Measurements from ENCODE around the gene CPLX1. TPM values are rescaled to one million over a fixed set of nuclear protein-coding genes. Genes with fewer than 3 reads are reported as not detected.
"Not testable (repeated sequence)": the region's sequence is repeated elsewhere in the genome, so short reads cannot be mapped to it uniquely, and the experiment has no call there.

CPLX1 gene
- total RNA-seq, 2 donors from 2014 or later: 1.3 to 1.9 TPM

GRCh38 chr4:819401-820229 lies 6.3 kb downstream of the CPLX1 start:
- no peak overlapping the region for H3K27ac Mint-ChIP-seq
- DNase-seq (no peak), ATAC-seq (replicated peaks in 1 of 2) (no peak)
- H3K9me3 Mint-ChIP-seq: no peaks in the 10 kb centered on the region
- peaks cover 54% of the 10 kb centered on the region for H3K27me3 Mint-ChIP-seq (ENCODE audit: low read depth)
- H3K4me1 Mint-ChIP-seq (ENCODE audit: low read depth): no peaks in the 10 kb centered on the region
- no peaks in the 10 kb centered on the region for H3K36me3 Mint-ChIP-seq (ENCODE audit: insufficient read depth in 2 of 2)
- H3K4me3 Mint-ChIP-seq: no peak overlapping the region

DNA sequence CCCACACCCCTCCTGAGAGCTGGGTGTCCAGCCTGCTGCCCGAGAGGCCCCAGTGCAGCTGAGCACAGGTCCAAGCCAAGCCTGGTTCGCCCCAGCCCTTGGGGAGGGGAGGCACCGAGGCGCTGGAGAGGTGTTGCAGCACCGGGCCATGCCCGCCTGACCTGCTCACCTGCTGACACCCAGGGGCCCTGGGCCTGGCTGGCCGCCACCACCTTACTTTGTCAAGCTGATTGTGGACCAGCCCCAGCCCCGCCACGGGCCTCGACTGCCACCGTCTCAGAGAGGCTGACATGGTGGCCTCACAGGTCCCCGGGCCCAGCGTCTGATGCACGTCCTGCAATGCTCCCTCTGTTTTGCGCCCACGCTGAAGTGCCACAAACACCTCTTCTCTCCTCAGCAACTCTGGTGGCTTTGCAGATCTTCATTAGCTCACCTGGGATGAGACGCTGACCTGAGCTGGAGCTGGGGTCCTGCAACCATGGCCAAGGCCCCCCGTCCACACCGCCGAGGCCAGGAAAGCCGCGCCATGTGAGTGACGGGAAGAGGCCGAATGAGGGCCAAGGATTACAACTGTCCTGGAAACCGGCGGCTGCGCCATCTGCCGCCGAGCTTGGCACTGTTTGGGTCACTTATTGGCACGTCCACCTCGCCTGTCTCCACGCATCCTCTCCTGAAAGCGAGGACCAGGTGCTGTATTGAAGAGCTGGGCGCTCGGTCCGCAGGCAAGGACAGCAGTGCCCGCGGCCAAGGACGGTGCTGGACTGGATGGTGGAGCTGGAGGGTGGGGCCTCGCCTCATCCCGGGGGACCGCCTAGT lies 7.6 kb downstream of the CPLX1 start:
- no peaks in the 10 kb centered on the region for H3K36me3 Mint-ChIP-seq (ENCODE audit: insufficient read depth in 2 of 2)
- no peak overlapping the region for H3K4me3 Mint-ChIP-seq
- ATAC-seq (replicated peaks in 1 of 2) (no peak), DNase-seq (no peak)
- no peaks in the 10 kb centered on the region for H3K4me1 Mint-ChIP-seq (ENCODE audit: low read depth)
- H3K9me3 Mint-ChIP-seq: no peaks in the 10 kb centered on the region
- H3K27ac Mint-ChIP-seq: no peak overlapping the region
- H3K27me3 Mint-ChIP-seq (ENCODE audit: low read depth): peaks cover 54% of the 10 kb centered on the region

DNA sequence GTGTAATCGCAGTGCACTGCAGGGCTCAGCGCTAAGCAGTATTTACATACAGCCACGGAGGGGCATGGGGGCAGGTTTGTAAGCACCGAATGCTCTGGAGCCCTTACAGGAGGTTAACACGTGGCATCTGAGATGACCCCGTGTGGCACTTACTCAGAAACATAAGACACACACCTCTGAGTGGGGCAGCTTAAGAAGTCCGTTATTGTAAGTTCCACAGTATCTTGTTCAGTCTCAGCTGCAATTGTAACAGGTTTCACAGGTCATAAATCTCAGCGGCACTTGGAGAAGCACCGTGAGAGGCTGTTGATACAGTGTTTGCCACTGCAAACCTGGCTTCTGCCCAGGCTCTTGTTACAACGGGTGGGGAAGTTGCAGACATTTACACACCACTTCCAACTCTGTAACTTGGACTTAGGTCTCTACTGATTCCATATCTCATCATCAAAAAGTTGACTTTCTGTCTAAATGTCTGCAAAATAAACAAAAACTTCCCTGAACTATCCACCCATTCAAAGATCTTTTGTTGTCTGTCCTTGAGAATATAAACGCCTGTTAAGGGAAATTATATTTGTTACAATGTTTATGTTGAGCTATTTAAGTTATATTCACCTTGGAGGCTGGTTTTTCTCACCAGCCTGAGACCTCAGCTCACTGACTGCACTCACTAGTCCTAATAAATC lies 10.3 kb downstream of the CPLX1 start:
- Mint-ChIP-seq H3K4me3 (no peak overlapping the region), H3K27me3 (ENCODE audit: low read depth) (peaks cover 54% of the 10 kb centered on the region), H3K27ac (no peak overlapping the region), H3K36me3 (ENCODE audit: insufficient read depth in 2 of 2) (no peaks in the 10 kb centered on the region), H3K4me1 (ENCODE audit: low read depth) (no peaks in the 10 kb centered on the region), H3K9me3 (no peaks in the 10 kb centered on the region)
- no peak for DNase-seq
- ATAC-seq (replicated peaks in 1 of 2): no peak

DNA sequence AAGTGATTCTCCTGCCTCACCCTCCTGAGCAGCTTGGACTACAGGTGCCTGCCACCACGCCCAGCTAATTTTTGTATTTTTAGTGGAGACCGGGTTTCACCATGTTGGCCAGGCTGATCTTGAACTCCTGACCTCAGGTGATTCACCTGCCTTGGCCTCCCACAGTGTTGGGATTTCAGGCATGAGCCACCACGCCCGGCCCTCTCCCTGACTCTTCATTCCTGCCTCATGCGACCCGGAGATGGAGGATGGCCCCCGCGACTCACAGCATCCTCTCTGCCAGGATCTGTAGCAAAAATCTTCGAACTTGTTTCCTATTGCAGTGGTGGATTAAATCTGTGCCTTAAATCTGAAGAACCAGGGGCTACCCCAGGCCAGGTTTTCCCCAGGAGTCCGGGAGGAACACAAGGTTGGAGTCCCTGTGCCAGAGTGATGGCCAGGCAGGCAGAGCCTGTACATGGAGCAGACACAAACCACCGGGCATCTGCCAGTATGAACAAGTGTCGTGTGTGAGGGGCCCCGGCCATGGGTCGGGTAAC lies 11.5 kb downstream of the CPLX1 start:
- H3K9me3 Mint-ChIP-seq: no peaks in the 10 kb centered on the region
- ATAC-seq (replicated peaks in 1 of 2) (no peak), DNase-seq (no peak)
- peaks cover 54% of the 10 kb centered on the region for H3K27me3 Mint-ChIP-seq (ENCODE audit: low read depth)
- no peaks in the 10 kb centered on the region for H3K36me3 Mint-ChIP-seq (ENCODE audit: insufficient read depth in 2 of 2)
- H3K4me1 Mint-ChIP-seq (ENCODE audit: low read depth): no peaks in the 10 kb centered on the region
- H3K27ac Mint-ChIP-seq: no peak overlapping the region
- no peak overlapping the region for H3K4me3 Mint-ChIP-seq

DNA sequence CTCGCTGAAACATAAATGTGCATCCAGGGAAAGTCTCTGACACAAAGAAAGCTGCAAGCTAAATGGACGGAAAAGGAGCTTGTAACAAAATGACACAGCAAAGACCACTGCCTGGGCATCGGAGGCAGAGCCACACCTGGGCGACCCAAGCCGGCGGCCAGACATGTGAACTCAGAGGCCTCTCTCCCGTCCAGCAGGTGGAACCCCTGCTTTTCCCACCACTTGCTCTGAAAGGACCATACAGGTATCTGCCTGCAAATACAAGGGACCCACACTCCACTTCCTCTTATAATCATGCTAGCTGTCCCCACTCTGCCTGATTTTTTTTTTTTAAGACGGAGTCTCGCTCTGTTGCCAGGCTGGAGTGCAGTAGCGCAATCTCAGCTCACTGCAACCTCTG lies 12.0 kb downstream of the CPLX1 start:
- peaks cover 54% of the 10 kb centered on the region for H3K27me3 Mint-ChIP-seq (ENCODE audit: low read depth)
- ATAC-seq (replicated peaks in 1 of 2) (no peak), DNase-seq (no peak)
- no peaks in the 10 kb centered on the region for H3K36me3 Mint-ChIP-seq (ENCODE audit: insufficient read depth in 2 of 2)
- no peaks in the 10 kb centered on the region for H3K4me1 Mint-ChIP-seq (ENCODE audit: low read depth)
- H3K27ac Mint-ChIP-seq: no peak overlapping the region
- no peak overlapping the region for H3K4me3 Mint-ChIP-seq
- no peaks in the 10 kb centered on the region for H3K9me3 Mint-ChIP-seq

- Mint-ChIP-seq H3K9me3 (peaks cover 3 to 4% of the 10 kb centered on the region in 2 donors), H3K27ac (no peak overlapping the region), H3K36me3 (ENCODE audit: insufficient read depth in 2 of 2) (peaks cover 0 to 3% of the 10 kb centered on the region in 2 donors), H3K27me3 (ENCODE audit: low read depth) (peaks cover 38% of the 10 kb centered on the region), H3K4me3 (no peak overlapping the region), H3K4me1 (ENCODE audit: low read depth) (no peaks in the 10 kb centered on the region)
- DNase-seq (no peak), ATAC-seq (replicated peaks in 1 of 2) (no peak)
These were observed 16.9 kb downstream of the CPLX1 start for GRCh38 chr4:808860-809570.

- Mint-ChIP-seq H3K4me3 (no peak overlapping the region), H3K27ac (no peak overlapping the region), H3K36me3 (ENCODE audit: insufficient read depth in 2 of 2) (peaks cover 0 to 3% of the 10 kb centered on the region in 2 donors), H3K27me3 (ENCODE audit: low read depth) (peaks cover 30% of the 10 kb centered on the region), H3K9me3 (peaks cover 3 to 4% of the 10 kb centered on the region in 2 donors), H3K4me1 (ENCODE audit: low read depth) (no peaks in the 10 kb centered on the region)
- no peak for DNase-seq
- ATAC-seq (replicated peaks in 1 of 2): no peak
These were observed 18.1 kb downstream of the CPLX1 start for GRCh38 chr4:807792-808191.

DNA sequence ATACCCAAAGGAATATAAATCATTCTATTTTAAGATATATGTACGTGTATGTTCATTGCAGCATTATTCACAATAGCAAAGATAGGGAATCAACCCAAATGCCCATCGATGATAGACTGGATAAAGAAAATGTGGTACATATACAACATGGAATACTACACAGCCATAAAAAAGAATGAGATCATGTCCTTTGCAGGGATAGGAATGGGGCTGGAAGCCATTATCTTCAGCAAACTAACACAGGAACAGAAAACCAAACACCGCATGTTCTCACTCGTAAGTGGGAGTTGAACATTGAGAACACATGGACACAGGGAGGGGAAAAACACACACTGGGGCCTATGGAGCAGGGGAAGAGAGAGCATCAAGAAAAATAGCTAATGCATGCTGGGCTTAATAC lies 18.9 kb downstream of the CPLX1 start:
- ATAC-seq (replicated peaks in 1 of 2): not testable (repeated sequence)
- H3K27me3 Mint-ChIP-seq (ENCODE audit: low read depth): peaks cover 26% of the 10 kb centered on the region

DNA sequence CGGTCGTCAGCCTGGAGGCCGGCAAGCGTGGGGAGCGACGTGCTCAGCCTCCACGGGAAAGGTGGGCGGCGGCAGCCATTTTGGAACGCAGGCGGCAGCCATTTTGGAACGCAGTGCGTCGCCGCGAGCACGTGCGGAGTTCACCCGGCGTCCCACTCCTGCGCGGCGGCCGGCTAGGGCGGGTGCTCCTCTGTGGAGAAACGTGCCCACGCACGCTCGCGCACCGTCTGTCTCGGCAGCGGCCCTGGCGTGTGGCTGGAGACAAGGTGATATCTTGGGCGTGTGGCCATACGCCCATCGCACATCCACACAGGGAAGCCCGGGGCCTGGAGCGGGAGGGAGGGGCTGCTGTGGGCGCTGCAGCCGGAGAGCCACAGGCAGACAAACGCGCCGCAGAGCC lies 21.1 kb downstream of the CPLX1 start:
- H3K27me3 Mint-ChIP-seq (ENCODE audit: low read depth): peaks cover 19% of the 10 kb centered on the region
- peaks cover 3 to 4% of the 10 kb centered on the region in 2 donors for H3K9me3 Mint-ChIP-seq
- no peak overlapping the region for H3K4me3 Mint-ChIP-seq
- H3K4me1 Mint-ChIP-seq (ENCODE audit: low read depth): peaks cover 5% of the 10 kb centered on the region
- no peak for DNase-seq
- peaks cover 0 to 5% of the 10 kb centered on the region in 2 donors for H3K36me3 Mint-ChIP-seq (ENCODE audit: insufficient read depth in 2 of 2)
- H3K27ac Mint-ChIP-seq: no peak overlapping the region
- ATAC-seq (replicated peaks in 1 of 2): no peak

More for the DNA sequence above, 18.9 kb downstream of the CPLX1 start:
- H3K4me1 Mint-ChIP-seq (ENCODE audit: low read depth); H3K27ac Mint-ChIP-seq; DNase-seq; H3K9me3 Mint-ChIP-seq; H3K4me3 Mint-ChIP-seq; H3K36me3 Mint-ChIP-seq (ENCODE audit: insufficient read depth in 2 of 2): not testable (repeated sequence)

DNA sequence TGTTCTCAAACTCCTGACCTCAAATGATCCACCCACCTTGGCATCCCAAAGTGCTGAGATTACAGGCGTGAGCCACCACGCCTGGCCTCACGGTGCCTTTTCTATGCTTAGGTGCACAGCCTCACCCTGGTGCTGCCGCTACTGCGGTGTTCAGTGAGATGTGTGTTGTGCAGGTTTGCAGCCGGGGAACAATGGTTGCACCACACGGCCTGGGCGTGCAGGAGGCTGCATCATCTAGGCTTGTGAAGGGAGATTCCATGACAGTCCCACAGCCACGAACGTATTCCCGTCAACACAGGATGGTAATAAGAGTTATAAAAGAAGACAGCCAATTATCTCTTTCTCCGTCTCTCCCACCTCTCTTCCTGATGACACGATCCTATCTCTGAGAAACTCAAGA lies 22.0 kb downstream of the CPLX1 start:
- peaks cover 0 to 5% of the 10 kb centered on the region in 2 donors for H3K36me3 Mint-ChIP-seq (ENCODE audit: insufficient read depth in 2 of 2)
- peaks cover 3 to 4% of the 10 kb centered on the region in 2 donors for H3K9me3 Mint-ChIP-seq
- peaks cover 19% of the 10 kb centered on the region for H3K27me3 Mint-ChIP-seq (ENCODE audit: low read depth)
- DNase-seq (no peak), ATAC-seq (replicated peaks in 1 of 2) (no peak)
- H3K4me3 Mint-ChIP-seq: no peak overlapping the region
- peaks cover 14% of the 10 kb centered on the region for H3K4me1 Mint-ChIP-seq (ENCODE audit: low read depth)
- H3K27ac Mint-ChIP-seq: no peak overlapping the region

DNA sequence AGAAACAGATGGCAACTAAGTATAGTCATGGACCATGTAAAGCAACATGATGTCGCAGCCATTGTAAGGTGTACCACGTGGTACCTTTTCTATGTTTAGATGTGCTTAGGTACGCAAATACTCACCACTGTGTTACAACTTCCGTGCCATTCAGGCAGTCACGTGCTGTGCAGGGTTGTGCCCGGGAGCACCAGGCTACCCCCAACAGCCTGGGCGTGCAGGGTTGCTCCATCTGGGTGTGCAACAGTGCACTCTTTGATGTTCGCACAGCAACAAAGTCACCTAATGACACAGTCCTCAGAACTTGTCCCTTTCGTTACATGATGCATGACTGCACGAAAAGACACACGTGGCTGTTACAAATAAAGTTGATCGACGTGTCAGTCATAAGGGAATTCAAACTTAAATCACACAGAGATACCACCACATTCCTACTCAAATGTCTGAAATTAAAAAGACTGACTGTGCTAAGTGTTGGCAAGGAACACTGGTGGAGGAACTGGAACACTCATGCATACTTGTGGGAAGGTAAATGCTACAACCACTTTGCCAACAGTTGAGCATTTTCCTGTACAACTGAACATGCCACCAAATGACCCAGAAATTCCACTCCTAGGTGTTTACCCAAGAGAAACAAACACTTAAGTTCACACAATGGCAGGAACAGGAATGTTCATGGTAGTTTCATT lies 24.3 kb downstream of the CPLX1 start:
- H3K27ac Mint-ChIP-seq: no peak overlapping the region
- H3K9me3 Mint-ChIP-seq: peaks cover 0 to 4% of the 10 kb centered on the region in 2 donors
- H3K4me3 Mint-ChIP-seq: no peak overlapping the region
- peaks cover 22% of the 10 kb centered on the region for H3K27me3 Mint-ChIP-seq (ENCODE audit: low read depth)
- DNase-seq (no peak), ATAC-seq (replicated peaks in 1 of 2) (no peak)
- H3K36me3 Mint-ChIP-seq (ENCODE audit: insufficient read depth in 2 of 2): peaks cover 0 to 5% of the 10 kb centered on the region in 2 donors
- peaks cover 22% of the 10 kb centered on the region for H3K4me1 Mint-ChIP-seq (ENCODE audit: low read depth)

DNA sequence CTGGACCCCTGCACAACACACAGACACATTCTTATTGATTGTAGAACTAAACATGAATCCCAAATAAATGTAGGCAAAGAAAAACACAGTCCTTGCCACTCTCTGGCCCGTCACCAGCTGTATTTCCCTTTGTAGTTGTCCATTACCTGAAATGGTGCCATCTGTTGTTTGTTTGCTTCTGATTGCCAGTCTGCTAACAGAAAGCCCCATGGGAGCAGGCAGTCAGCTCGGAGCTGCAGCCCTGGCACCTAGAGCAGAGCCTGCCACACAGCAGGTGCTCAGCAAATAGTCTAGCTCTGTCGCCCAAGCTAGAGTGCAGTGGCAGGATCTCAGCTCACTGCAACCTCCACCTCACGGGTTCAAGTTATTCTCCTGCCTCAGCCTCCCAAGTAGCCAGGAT lies 28.9 kb downstream of the CPLX1 start:
- peaks cover 48% of the 10 kb centered on the region for H3K4me1 Mint-ChIP-seq (ENCODE audit: low read depth)
- no peak for DNase-seq
- H3K36me3 Mint-ChIP-seq (ENCODE audit: insufficient read depth in 2 of 2): peaks cover 2 to 3% of the 10 kb centered on the region in 2 donors
- no peaks in the 10 kb centered on the region for H3K9me3 Mint-ChIP-seq
- H3K27ac Mint-ChIP-seq: no peak overlapping the region
- ATAC-seq (replicated peaks in 1 of 2): no peak
- no peak overlapping the region for H3K4me3 Mint-ChIP-seq
- peaks cover 32% of the 10 kb centered on the region for H3K27me3 Mint-ChIP-seq (ENCODE audit: low read depth)

Data from activated T-cell treated with anti-CD3 and anti-CD28 coated beads, Interleukin-2, amount 50 U/mL, for 72 hours (primary cell).